H9 (cell line): ENCODE measurements around the gene S1PR4. TPM values are rescaled to one million over a fixed set of nuclear protein-coding genes. Genes with fewer than 3 reads are reported as not detected.

Experiments
- DNase-seq: peaks from one replicate; pipeline ENCODE4 v3.0.0-alpha.2; 2017
- H2AFZ ChIP-seq: one replicate; pipeline ENCODE4 v1.6.1; 2013; ENCODE audit warnings: mild to moderate bottlenecking, low read length, control low read depth, moderate library complexity
- H2AK5ac ChIP-seq: 2 replicates; pipeline ENCODE4 v1.6.1; 2013; ENCODE audit warnings: low read length, control low read depth, mixed read lengths; ENCODE audit not compliant: insufficient read length
- H2BK120ac ChIP-seq: one replicate; pipeline ENCODE4 v1.6.1; 2013; ENCODE audit warnings: low read depth, mild to moderate bottlenecking, low read length, control low read depth, inconsistent platforms; ENCODE audit not compliant: poor library complexity, severe bottlenecking
- H2BK12ac ChIP-seq: 2 replicates; pipeline ENCODE4 v1.6.1; 2013; ENCODE audit warnings: low read length, control low read depth, mixed read lengths, low read depth; ENCODE audit not compliant: insufficient read length
- H2BK15ac ChIP-seq: 2 replicates; pipeline ENCODE4 v1.6.1; 2013; ENCODE audit warnings: low read depth, low read length, control low read depth
- H2BK20ac ChIP-seq: one replicate; pipeline ENCODE4 v1.6.1; 2013; ENCODE audit warnings: low read depth, mild to moderate bottlenecking, low read length, control low read depth, inconsistent platforms; ENCODE audit not compliant: poor library complexity, severe bottlenecking
- H2BK5ac ChIP-seq: 2 replicates; pipeline ENCODE4 v1.6.1; 2013; ENCODE audit warnings: low read length, control low read depth, mixed read lengths; ENCODE audit not compliant: insufficient read length
- H3K14ac ChIP-seq: 2 replicates; pipeline ENCODE4 v1.6.1; 2013; ENCODE audit warnings: low read length, control low read depth; ENCODE audit not compliant: insufficient read depth
- H3K18ac ChIP-seq: 2 replicates; pipeline ENCODE4 v1.6.1; 2013; ENCODE audit warnings: low read depth, mild to moderate bottlenecking, mixed read lengths, low read length, control low read depth; ENCODE audit not compliant: insufficient read length
- H3K23ac ChIP-seq: 2 replicates; pipeline ENCODE4 v1.6.1; 2013; ENCODE audit warnings: low read length, control low read depth, mixed read lengths, low read depth; ENCODE audit not compliant: insufficient read length
- H3K23me2 ChIP-seq: 2 replicates; pipeline ENCODE4 v1.6.1; 2013; ENCODE audit warnings: low read depth, mild to moderate bottlenecking, mixed read lengths, low read length, control low read depth; ENCODE audit not compliant: insufficient read length, poor library complexity, severe bottlenecking
- H3K27ac ChIP-seq: 2 replicates; pipeline ENCODE4 v1.5.1; 2013; ENCODE audit warnings: low read length, control low read depth, mixed read lengths, low read depth; ENCODE audit not compliant: insufficient read length
- H3K27me3 ChIP-seq: 2 replicates; pipeline ENCODE4 v1.6.1; 2013; ENCODE audit warnings: low read length, control low read depth, inconsistent platforms; ENCODE audit not compliant: insufficient read depth
- H3K4ac ChIP-seq: 2 replicates; pipeline ENCODE4 v1.6.1; 2013; ENCODE audit warnings: low read depth, mild to moderate bottlenecking, control low read depth, inconsistent platforms, low read length, moderate library complexity
- H3K4me1 ChIP-seq: 2 replicates; pipeline ENCODE4 v1.6.1; 2013; ENCODE audit warnings: low read length, control low read depth, inconsistent platforms; ENCODE audit not compliant: insufficient read depth
- H3K4me2 ChIP-seq: 2 replicates; pipeline ENCODE4 v1.6.1; 2013; ENCODE audit warnings: low read length, control low read depth, mixed read lengths; ENCODE audit not compliant: insufficient read length, insufficient read depth
- H3K56ac ChIP-seq: 2 replicates; pipeline ENCODE4 v1.6.1; 2013; ENCODE audit warnings: low read depth, mild to moderate bottlenecking, mixed read lengths, low read length, control low read depth; ENCODE audit not compliant: insufficient read length
- H3K79me1 ChIP-seq: 2 replicates; pipeline ENCODE4 v1.6.1; 2013; ENCODE audit warnings: low read depth, mild to moderate bottlenecking, moderate library complexity, low read length, control low read depth, inconsistent platforms; ENCODE audit not compliant: insufficient read depth, poor library complexity, severe bottlenecking
- H3K79me2 ChIP-seq: 2 replicates; pipeline ENCODE4 v1.6.1; 2013; ENCODE audit warnings: low read length, control low read depth, inconsistent platforms; ENCODE audit not compliant: insufficient read depth
- H3K9ac ChIP-seq: 2 replicates; pipeline ENCODE4 v1.6.1; 2013; ENCODE audit warnings: low read length, control low read depth, mixed read lengths; ENCODE audit not compliant: insufficient read length; ENCODE audit errors: extremely low read depth
- H3K9me3 ChIP-seq: one replicate; pipeline ENCODE4 v1.6.1; 2013; ENCODE audit warnings: low read depth, low read length, inconsistent platforms; ENCODE audit not compliant: control insufficient read depth
- H3T11ph ChIP-seq: one replicate; pipeline ENCODE4 v1.6.1; 2013; ENCODE audit warnings: mild to moderate bottlenecking, low read length, control low read depth, inconsistent platforms
- H4K20me1 ChIP-seq: one replicate; pipeline ENCODE4 v1.6.1; 2013; ENCODE audit not compliant: control insufficient read depth, insufficient read length, insufficient read depth
- H4K5ac ChIP-seq: 2 replicates; pipeline ENCODE4 v1.6.1; 2013; ENCODE audit warnings: low read depth, mild to moderate bottlenecking, mixed read lengths, low read length, control low read depth; ENCODE audit not compliant: insufficient read length
- H4K8ac ChIP-seq: replicated peaks from 2 replicates; pipeline ENCODE4 v1.6.1; 2013; ENCODE audit warnings: low read length, control low read depth, mixed read lengths, low read depth; ENCODE audit not compliant: insufficient read length
- H4K91ac ChIP-seq: 2 replicates; pipeline ENCODE4 v1.6.1; 2013; ENCODE audit warnings: low read depth, mild to moderate bottlenecking, moderate library complexity, mixed read lengths, low read length, control low read depth; ENCODE audit not compliant: insufficient read length
- H3K27ac Mint-ChIP-seq, 3 experiments: 2 replicates in 2 of 3; 3 replicates in 1 of 3; pipeline ENCODE4 v1.8.0; 2020 to 2021; ENCODE audit warnings: mixed read lengths in 3 of 3, mild to moderate bottlenecking in 1 of 3, moderate library complexity in 1 of 3
- H3K27me3 Mint-ChIP-seq: 2 replicates; pipeline ENCODE4 v1.8.0; 2021; ENCODE audit warnings: low read depth, mild to moderate bottlenecking, moderate library complexity, mixed read lengths
- H3K36me3 Mint-ChIP-seq, 3 experiments: 2 replicates in 2 of 3; 3 replicates in 1 of 3; pipeline ENCODE4 v1.8.0; 2020 to 2021; ENCODE audit warnings: low read depth in 3 of 3, mixed read lengths in 3 of 3; ENCODE audit not compliant: insufficient read depth in 1 of 3
- H3K4me1 Mint-ChIP-seq, 2 experiments: 2 replicates each; pipeline ENCODE4 v1.8.0; 2020; ENCODE audit warnings: mixed read lengths in 2 of 2
- H3K4me3 Mint-ChIP-seq, 2 experiments: 2 replicates in 1 of 2; 3 replicates in 1 of 2; pipeline ENCODE4 v1.8.0; 2020 to 2021; ENCODE audit warnings: mild to moderate bottlenecking in 2 of 2, mixed read lengths in 2 of 2, moderate library complexity in 1 of 2
- H3K9me3 Mint-ChIP-seq, 2 experiments: 2 replicates in 1 of 2; 3 replicates in 1 of 2; pipeline ENCODE4 v1.8.0; 2020; ENCODE audit warnings: mild to moderate bottlenecking in 2 of 2, mixed read lengths in 2 of 2, moderate library complexity in 1 of 2
- WGBS: extraction: QIAGEN DNeasy Blood & Tissue Kit; methylation state at CpG from one replicate; pipeline ENCODE4 v1.1.7; 2013; ENCODE audit warnings: missing lambda C conversion rate, low lambda C conversion rate, mixed read lengths; ENCODE audit not compliant: insufficient read length; ENCODE audit errors: extremely low coverage; 5-methylcytosine and 5-hydroxymethylcytosine counted together
- total RNA-seq: library from RNA; stranded (reverse); gene quantifications from 2 replicates; pipeline ENCODE4 v1.2.1, GENCODE V29; 2021
- TF ChIP-seq, protein P1 (sequence below): fragments of 200-600 bp; sonication (generic); conservative IDR thresholded peaks from 3 replicates; pipeline ENCODE4 v1.8.0; 2021; ENCODE audit warnings: antibody characterized with exemption, mild to moderate bottlenecking

S1PR4 gene
- total RNA-seq, 1 experiment from 2014 or later: not detected

DNA sequence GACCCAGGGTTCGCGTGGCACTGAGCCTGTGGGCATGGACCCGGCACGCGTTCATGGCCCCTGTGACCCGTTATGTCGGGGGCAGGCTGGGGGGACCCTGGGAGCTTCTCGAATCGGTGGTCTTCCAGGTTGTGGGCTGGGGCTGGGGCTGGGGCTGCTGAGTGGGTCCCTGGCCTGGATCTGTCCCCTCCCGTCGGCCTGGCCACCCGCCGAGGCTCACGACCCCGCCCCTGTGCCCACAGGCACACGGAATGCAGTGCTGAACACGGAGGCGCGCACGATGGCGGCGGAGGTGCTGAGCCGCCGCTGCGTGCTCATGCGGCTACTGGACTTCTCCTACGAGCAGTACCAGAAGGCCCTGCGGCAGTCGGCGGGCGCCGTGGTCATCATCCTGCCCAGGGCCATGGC is 13.7 kb downstream of the S1PR4 start:
- H3K4me1 Mint-ChIP-seq: peaks cover 5 to 16% of the 10 kb centered on the region in 2 experiments; a peak in 3 of 4 replicates
- Histone ChIP-seq H3K23me2 (no peaks in the 10 kb centered on the region), H3K27me3 (no peaks in the 10 kb centered on the region), H3K14ac (no peak overlapping the region), H2BK20ac (no peak overlapping the region), H3T11ph (no peak overlapping the region), H3K79me2 (peaks cover 14% of the 10 kb centered on the region; the same call in 1 of the 2 replicates), H3K18ac (no peak overlapping the region), H2AK5ac (no peak overlapping the region), H3K9ac (no peak overlapping the region), H4K91ac (no peak overlapping the region), H3K4me1 (no peaks in the 10 kb centered on the region), H3K79me1 (peaks cover 22% of the 10 kb centered on the region), H2BK15ac (no peak overlapping the region), H2AFZ (no peak overlapping the region), H3K56ac (no peak overlapping the region), H4K8ac (no peak overlapping the region), H3K23ac (no peak overlapping the region), H3K27ac (no peak overlapping the region), H2BK12ac (no peak overlapping the region), H3K4me2 (no peak overlapping the region), H2BK120ac (no peak overlapping the region), H3K9me3 (no peaks in the 10 kb centered on the region), H3K4ac (no peak overlapping the region), H4K20me1 (no peaks in the 10 kb centered on the region), H4K5ac (no peak overlapping the region), H2BK5ac (no peak overlapping the region)
- H3K27me3 Mint-ChIP-seq: no peaks in the 10 kb centered on the region
- no peak for DNase-seq
- TF ChIP-seq, protein P1, sequence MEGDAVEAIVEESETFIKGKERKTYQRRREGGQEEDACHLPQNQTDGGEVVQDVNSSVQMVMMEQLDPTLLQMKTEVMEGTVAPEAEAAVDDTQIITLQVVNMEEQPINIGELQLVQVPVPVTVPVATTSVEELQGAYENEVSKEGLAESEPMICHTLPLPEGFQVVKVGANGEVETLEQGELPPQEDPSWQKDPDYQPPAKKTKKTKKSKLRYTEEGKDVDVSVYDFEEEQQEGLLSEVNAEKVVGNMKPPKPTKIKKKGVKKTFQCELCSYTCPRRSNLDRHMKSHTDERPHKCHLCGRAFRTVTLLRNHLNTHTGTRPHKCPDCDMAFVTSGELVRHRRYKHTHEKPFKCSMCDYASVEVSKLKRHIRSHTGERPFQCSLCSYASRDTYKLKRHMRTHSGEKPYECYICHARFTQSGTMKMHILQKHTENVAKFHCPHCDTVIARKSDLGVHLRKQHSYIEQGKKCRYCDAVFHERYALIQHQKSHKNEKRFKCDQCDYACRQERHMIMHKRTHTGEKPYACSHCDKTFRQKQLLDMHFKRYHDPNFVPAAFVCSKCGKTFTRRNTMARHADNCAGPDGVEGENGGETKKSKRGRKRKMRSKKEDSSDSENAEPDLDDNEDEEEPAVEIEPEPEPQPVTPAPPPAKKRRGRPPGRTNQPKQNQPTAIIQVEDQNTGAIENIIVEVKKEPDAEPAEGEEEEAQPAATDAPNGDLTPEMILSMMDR: no peak
- H3K36me3 Mint-ChIP-seq: peaks cover 10 to 31% (median 28%) of the 10 kb centered on the region in 3 experiments
- no peak overlapping the region; a peak in 1 of 7 replicates for H3K27ac Mint-ChIP-seq
- no CpG with 5 or more reads among the region's 32 CpGs for WGBS
- H3K4me3 Mint-ChIP-seq: no peak overlapping the region
- H3K9me3 Mint-ChIP-seq: no peaks in the 10 kb centered on the region
